Stimulated activated CD8-positive, alpha-beta memory T cell treated with anti-CD3 and anti-CD28 coated beads, Interleukin-12 subunit alpha, Interleukin-12 subunit beta, amount 100 ng/mL, for 1 hour (primary cell): ENCODE results near the gene KRT39.
"Not testable (repeated sequence)": the region's sequence is repeated elsewhere in the genome, so short reads cannot be mapped to it uniquely, and the experiment has no call there.

Experiments used
- DNase-seq: peaks from one replicate; pipeline ENCODE4 v3.0.0-alpha.2; 2020; ENCODE audit warnings: low read depth

KRT39 gene

GRCh38 chr17:40937384-40937819, 29.3 kb downstream of the KRT39 start, which contains the start of gene KRT23:
Gene KRT23 (minus strand): TSS chr17:40937646. CDS start chr17:40936603, 1,043 bp downstream.
- DNase-seq, result no peak

- DNase-seq, result no peak
Measured at GRCh38 chr17:40936976-40937375, 29.8 kb downstream of the KRT39 start.

- no peak for DNase-seq
Measured at GRCh38 chr17:40936437-40936971, 30.2 kb downstream of the KRT39 start.

DNA sequence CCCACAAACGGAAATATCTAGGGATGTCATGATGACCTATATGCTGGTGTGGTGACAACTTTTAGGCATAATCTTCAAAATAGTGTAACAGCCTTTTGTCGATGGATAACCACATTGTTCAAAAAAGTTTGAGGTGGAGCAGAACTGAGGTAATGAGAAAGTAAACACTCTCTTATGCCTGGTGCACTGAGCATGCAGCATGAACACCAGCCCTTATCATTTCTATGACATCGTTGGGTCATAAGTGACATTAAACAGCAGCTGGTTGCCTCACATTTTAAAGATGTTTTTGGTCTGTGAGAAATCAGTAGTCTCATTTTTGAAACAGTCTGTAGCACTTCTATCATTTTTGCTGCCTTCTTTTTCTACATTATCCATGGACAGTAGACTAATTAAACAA, 31.1 kb downstream of the KRT39 start:
- no peak for DNase-seq

DNA sequence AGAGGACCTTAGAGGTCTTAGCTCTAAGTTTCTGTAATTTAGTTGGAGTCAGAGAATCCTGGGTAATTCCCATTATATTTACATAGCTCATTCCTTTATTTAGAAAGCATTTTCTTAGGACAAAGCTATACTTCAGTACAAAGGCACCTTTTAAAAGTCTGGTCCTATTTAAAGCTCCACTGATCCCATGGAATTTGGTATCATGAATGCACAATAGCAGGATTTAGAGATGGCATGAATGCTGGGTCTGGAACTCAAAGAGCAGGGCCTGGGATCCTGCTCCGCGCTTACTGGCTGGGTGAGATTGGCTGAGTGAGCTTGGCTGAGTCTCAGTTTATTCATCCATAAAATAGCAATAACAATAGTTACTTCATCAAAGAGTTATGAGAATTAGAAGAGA, 34.1 kb downstream of the KRT39 start:
- DNase-seq, result no peak

DNA sequence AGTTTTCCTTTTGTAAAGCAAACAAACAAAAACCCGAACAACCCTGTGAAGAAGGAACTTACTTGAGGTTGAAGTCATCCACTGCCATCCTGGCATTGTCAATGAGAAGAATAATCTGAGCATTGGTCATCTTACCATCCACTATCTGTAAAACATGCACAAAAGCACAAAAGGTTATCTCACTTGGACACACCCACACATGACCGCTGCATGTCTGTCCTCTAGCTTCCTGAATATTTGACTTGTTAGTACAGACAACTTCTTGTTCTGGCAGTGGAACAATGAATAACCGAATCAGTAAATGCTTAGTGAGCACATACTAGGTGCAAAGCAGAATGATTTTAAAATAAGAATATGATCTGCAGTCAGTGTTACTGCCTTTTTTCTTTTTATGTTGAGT, 35.4 kb downstream of the KRT39 start:
- no peak for DNase-seq

DNA sequence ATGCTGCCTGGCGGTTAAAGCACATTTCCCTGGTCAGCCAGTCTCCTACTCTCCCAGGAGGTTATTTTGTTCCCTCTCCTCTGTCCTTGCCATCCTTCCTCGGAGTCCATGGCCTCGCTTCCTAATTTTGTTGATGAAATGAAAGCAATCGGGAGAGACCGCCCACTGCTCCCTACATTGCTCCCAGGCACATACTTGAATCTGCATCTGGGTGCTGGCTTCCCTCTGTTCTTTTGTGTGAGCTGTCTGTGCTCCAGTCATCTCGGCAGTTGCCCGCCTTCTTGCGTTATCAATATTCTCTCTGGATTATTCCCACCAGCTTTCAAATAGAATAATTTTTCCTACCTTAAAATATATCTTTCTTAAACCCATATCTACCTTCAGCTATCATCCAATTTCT, 40.4 kb downstream of the KRT39 start:
- DNase-seq, result no peak

GRCh38 chr17:40922239-40922638, 44.5 kb downstream of the KRT39 start:
- DNase-seq, result no peak

DNA sequence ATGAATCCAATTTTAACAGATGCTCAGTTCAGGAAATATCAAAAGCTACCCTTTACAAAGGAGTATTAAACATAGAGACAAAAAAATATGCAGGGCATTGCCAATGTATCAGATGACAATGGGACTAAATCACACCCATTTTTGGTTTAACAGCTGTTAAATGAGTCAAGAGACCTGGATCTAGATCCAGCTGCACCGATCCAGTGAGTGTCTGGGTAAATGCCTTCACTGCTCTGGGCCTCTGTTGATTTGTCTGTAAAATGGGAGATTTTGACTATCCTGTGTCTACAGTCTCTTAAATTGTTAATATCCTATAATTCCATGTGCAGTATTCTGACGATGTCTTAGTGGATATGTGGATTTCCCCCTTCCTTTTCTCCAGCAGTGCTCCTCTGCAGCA, 45.7 kb downstream of the KRT39 start:
- DNase-seq, result no peak

DNA sequence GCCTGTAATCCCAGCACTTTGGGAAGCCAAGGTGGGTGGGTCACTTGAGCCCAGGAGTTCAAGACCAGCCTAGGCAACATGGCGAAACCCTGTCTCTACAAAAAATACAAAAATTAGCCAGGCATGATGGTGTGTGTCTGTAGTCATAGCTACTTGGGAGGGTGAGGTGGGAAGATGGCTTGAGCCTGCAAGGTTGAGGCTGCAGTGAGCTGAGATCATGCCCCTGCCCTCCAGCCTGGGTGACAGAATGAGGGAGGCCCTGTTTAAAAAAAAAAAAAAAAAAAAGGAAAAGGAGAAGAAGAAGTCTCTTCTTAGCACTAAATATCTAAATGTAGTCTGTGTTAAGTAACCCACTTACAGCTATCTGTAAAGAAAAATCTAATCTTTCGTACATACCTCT, 49.6 kb downstream of the KRT39 start:
- not testable (repeated sequence) for DNase-seq

GRCh38 chr17:40916366-40916765, 50.4 kb downstream of the KRT39 start:
- DNase-seq, result no peak

DNA sequence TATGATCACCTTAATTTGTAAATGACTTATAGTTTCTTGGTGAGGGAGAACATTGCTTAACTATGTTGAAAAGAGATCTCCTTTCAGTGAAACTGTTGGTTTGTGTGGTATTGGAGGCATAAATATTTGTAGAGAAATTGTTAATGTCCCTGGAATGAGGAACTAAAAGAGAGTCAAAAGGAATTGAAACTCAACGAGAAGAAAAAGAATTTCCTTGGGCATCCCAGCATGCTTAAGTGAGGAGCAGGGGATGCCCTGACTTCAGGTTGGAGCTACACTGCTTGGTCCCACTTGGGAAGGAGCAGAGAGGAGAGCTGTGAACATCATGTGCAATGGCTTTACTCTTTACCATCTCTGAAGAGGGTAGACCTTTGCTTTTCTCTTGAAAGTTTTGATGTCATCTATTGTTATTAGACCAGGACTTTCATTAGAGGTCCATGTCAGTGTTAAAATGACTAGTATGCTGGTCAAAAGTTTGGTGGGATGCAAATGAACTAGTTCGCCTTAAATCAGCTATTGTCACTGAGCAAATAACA, 51.0 kb downstream of the KRT39 start:
- no peak for DNase-seq

GRCh38 chr17:40915199-40915661, 51.5 kb downstream of the KRT39 start:
- no peak for DNase-seq

GRCh38 chr17:40914075-40914855, 52.5 kb downstream of the KRT39 start:
- no peak for DNase-seq

DNA sequence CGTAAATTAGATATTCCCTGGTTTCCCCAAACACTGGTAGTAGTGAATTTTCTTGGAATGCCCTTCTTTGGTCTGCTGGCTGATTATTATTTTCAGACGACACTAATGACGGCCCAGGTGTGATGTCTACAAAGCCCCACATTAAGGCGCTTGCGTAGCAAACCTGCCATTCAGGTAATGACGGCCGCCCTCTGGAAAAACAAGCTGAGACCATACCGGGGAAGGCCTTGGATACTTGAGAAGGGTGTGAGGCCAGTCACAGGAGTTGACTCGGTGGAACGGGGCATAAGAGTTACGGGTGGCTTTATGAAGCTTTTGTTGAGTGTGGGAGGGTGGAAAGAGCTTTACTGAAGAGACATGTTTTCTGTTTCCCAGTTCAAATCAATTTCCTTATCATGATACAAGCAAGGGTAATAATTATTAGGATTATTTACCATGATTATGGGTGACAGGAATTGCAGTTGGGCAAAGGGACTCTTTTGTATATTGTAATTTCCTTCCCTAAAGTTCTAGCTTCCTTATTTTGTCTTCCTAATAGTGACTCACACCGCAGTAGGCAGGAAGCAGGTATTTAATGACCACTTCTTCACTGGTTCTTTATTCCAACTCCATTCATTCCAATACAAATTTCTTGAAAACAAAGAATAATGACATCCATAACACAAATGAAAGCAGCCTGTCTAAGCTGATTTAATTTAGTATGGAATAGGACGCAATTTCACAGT, 54.1 kb downstream of the KRT39 start:
- DNase-seq, result no peak

GRCh38 chr17:40910441-40910841, 56.3 kb downstream of the KRT39 start:
- DNase-seq, result no peak

DNA sequence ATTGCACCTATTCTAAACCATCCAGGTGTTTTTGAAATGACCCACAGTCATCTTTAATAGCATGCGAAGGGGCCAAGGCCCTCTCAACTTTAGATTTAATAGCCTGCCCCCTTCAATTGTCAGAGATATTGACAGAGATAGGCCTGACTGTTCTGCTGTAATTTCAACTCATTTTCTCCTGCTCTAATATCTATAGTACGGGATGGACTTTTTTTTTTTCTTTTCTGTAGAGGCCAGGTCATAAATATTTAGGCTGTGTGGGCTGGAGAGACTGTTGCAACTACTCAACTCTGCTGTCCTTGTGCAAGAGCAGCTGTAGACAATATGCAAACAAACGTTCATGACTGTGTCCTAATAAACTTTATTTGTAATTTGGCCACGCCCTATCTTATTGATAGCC, 57.0 kb downstream of the KRT39 start:
- no peak for DNase-seq

DNA sequence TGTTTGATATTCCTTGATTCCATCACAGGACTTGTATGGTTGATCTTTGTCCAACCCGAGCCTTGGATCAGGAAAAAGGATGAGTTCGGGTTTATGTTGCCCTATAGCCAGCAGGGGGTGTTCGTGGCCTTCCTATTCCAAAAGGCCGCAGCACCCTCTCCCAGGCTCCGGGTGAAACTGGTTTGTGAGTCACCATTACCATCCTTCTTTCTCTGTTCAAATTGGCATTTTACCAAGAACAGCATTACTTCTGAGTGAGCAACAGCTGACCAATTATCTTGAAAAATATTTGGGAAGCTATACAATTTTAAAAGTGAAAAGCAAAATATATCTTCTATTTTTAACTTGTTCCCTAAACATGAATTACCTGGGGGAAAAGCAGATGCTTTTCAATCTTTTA, 57.4 kb downstream of the KRT39 start:
- DNase-seq, result peak; percentile 40
